HG03108 (cell line): ENCODE measurements around the gene BCORL1.

Source experiments
- ATAC-seq: cut with Tn5 transposase; IDR thresholded peaks from one replicate; pipeline ENCODE4 v1.9.1; 2021; ENCODE audit warnings: moderate library complexity; ENCODE audit not compliant: unreplicated experiment

Gene BCORL1

GRCh38 chrX:130055899-130056298, 73.5 kb downstream of the BCORL1 start:
- no peak for ATAC-seq

GRCh38 chrX:130057209-130057608, 74.8 kb downstream of the BCORL1 start:
- ATAC-seq = no peak

DNA sequence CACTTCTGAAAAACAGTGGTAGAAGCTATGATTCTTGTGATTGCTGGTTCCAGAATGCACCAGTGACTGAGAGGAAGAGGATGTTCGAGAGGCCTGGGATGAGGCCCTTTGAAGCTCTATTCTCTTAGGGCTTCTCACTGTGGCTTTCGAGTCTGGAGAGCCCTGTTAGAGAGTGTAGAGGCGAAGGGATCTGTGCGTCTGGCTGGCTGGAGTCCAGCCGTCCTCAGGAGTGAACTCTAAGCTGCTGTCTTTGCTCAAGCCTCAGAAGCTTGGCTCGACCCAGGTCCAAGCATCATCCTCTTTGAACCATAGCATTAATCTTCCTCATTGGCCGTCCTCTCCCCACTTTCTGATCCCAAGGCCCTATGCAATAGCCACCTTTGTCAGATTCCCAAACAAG, 76.2 kb downstream of the BCORL1 start:
- no peak for ATAC-seq

- ATAC-seq = peak; percentile 89
These were observed 78.0 kb downstream of the BCORL1 start for GRCh38 chrX:130060122-130061069.

DNA sequence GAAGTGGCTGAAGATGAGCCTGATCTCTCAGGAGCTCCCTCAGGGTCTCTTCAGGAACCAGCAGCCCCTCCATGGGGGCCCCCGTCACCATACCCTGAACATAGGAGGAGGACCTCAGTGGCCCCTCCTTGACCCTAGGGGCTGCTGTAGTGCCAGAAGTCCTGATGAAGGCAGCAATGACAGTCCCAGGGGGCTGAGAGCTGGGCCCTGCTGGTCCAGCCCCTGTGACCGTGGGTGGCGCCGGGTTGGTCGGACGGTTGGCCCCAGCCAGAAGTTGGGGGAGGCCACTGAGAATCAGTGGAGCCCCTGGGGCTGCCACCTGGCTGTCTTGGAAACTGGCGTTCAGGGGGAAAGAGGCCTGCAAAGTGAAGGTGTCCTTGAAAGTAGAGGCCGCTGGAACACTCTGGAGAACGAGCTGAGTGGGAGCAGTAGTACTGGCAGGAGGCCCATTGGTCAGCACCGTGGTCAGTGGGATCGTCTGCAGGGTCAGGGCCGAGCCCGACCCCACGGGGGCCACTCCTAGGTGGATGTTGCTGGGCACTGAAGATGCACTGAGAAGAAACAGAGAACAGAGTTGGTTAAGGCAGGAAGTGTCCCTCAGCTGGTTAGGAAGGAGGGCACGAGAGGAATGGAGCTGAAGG, 84.7 kb downstream of the BCORL1 start:
- no peak for ATAC-seq

- ATAC-seq = no peak
These were observed 89.3 kb downstream of the BCORL1 start for GRCh38 chrX:130071611-130072344.

DNA sequence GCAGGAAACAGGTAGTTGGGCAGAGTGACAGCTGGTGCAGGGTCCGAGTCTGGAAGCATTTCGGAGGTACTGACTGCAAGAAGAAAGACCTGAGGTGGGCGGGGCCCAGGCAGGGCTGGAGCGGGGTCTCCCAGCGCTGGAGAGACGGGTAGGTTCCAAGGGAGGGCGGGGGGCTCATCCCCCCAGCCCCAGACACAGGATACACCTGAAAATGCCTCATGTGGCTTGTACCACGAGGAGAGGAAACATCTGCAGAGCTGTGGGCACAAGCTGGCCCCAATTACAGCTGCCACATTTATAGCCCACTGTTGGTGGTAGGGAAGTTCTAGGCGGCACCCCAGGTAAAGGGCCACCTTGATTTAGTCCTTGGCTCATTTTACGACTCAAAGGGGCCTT, 89.9 kb downstream of the BCORL1 start:
- ATAC-seq = no peak

GRCh38 chrX:130075777-130076176, 93.3 kb downstream of the BCORL1 start:
- ATAC-seq = no peak

DNA sequence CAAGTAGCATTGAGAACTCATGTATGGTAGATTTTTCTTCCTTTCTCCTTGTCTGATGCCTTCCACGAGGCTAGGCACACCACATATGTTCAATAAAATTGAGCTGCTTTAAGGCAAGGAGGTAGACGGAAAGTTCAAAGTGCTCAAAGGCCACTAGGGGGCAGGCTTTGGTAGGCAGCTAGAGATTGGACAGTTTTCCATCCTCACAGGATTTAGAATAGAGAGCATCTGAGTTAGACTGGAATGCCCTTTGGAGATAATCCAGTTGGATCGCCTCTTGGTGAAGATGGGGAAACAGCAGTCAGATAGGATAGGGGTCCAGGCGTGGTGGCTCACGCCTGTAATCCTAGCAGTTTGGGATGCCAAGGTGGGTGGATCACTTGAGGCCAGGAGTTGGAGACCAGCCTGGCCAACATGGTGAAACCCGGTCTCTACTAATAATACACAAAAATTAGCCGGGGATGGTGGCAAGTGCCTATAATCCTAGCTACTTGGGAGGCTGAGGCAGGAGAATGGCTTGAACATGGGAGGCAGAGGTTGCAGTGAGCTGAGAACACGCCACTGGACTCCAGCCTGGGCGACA, 97.5 kb downstream of the BCORL1 start:
- no peak for ATAC-seq

DNA sequence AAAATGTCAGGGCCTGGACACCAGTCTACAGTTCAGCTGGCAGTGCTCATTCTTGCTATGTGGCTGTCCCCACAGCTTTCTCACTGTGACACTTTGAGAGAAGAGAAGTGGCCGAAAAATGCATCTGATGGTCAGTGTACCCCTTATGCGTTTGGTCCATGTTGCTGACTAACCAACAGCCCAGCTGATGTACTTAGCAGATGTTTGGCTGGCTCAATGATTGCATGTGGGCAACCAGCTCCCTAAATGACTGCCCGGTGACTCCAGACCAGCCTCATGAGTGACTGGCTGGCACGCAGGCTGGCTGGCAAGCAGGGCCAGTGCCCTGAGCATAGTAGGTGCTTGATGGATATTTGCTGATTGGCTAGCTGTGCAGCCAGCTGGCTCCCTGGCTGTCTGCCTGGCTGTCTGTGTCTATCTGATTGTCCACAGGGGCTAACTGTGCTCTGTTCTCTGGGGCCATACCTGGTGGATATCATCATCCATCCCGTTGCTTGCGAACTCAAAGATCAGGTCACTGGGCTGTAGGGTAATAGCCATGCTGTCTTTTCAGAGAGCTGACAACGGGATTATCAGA, 98.4 kb downstream of the BCORL1 start:
- ATAC-seq = no peak

DNA sequence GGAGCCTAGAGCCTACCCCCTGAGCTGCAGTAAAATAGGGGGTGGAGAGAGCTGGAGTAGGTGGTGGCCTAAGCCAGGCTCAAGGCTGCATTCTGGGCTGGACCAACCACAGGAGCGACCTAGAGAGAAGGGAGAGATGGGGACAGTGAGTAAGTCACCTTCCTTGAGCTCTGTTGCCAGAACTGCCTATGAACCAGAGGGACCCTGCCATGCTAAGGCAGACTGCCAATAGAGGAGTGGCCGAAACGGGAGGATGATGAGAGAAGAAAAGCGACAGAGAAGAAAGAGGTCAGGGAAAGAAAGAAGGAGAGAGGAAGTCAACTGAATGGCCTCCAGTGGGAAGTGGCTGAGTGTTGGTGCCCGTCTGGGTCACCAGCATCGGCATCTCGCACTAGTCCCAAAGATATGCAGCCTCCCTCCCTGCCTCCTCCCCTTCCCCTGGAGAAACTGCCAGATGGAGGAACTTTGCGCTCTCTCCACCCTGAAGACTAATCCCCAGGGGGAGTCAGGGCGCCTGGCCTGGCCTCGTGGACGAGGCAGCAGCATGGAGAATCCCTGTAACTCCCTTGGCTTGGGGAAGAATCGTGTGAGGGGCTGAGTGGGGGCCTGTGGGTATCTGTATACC, 99.1 kb downstream of the BCORL1 start:
- ATAC-seq = no peak

- peak; percentile 36 for ATAC-seq
These were observed 100.0 kb downstream of the BCORL1 start for GRCh38 chrX:130082244-130083106.

DNA sequence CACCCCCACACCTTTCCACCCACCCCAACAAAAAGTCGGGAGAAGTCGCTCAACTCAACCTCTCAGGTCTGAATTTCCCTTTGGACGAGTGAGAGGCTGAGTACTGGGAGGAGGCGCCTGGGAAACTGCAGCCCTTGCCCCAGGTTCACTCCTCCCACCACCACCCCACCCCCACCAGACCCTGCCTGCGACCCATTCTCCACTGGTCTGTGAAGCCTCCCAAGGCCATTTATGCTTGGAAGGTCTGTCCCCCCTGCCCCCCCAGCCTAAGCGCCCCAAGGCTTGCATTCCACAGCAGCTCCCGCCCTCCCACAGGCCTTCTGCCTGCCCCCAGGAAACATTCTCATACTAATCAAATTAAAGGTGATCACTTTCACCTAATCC, 100.7 kb downstream of the BCORL1 start:
- ATAC-seq = no peak

GRCh38 chrX:130083656-130084382, 101.4 kb downstream of the BCORL1 start:
- ATAC-seq = peak; percentile 27

GRCh38 chrX:130084631-130085237, 102.3 kb downstream of the BCORL1 start:
- peak; percentile 35 for ATAC-seq

DNA sequence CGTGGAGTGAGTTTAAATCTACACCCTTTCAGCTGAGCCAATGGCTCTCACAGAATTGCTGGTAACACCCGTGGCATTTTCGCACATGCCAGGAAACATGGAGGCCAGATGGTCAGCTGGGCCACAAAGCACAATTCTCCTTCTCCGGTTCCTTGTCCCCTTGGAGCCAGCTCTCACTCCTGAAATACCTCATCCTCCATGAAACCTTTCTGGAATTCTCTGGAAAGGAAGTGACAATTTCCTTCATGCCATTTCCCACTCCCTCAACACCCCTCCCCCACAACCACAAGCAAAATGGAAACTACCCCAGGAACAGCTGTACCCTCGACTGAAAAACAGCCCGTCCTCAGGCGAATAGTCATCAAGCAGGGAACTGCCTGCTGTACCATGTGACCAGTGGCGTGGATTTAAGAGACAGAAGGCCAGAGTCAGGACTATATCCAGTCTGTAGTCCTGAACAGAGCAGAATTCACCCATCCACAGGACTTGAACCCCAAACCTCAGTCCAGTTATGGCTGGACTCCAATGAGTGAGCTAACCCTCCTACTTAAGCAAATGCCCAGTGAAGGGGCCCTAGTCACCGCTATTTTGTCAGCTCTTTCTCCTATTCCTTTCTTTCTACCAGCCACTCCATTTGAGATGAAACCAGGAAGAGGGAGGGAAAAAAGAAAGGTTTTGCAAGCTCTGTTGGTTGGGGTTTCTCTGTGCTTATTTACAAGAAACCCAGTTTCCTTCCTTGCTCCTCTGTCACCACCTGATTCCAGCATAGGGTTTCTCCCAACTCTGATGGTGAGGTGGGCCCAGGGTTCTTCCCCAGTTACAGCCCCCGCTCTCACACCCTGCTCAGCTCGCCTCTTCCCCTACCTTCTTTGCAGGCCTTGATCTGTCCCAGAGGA, 103.4 kb downstream of the BCORL1 start:
- ATAC-seq = no peak

DNA sequence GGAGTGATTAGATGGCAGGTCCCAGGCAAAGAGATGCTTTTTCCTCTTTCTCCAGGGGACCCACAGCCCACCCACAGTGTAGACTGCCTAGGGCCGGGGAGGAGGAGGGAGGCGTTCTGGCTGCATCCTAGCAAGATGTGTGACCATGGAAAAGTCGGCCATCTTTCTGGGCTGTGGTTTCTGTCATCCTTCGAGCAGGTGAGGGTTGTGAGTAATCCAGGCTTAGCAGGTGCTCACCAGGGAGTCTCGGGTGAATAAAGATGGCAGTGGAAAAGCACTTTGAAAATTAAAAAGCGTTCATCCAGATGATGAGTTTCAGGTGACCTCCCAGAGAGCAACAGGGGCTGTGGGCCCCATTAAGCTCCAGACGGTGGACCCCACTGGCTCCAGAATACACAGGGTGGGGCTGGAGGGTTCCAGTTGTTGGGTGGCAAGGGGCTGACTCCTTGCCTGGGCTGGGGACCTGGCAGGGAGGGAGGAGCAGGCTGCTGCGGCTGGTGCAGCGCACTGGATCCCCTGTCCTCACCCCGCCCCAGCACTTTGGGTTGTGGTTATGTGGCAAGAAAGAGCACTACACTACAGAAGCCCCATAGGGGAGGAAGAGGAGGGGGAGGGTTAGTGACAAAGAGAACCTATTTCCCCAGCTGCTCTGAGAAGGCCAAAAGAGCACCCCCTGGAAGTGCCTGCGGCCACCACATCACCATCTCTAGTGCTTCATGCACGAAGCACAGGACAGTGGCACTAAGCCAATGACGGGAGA, 104.2 kb downstream of the BCORL1 start:
- peak; percentile 36 for ATAC-seq
